B cell (primary cell): ENCODE measurements around the gene FAM151A. TPM values are rescaled to one million over a fixed set of nuclear protein-coding genes. Genes with fewer than 3 reads are reported as not detected.

Experiments used
- ATAC-seq: fragments of 200-7000 bp; cut with Tn5 transposase; one replicate; pipeline ENCODE4 v1.10.0; 2021; ENCODE audit warnings: low read depth, mild to moderate bottlenecking, moderate number of reproducible peaks, moderate library complexity
- CTCF ChIA-PET: fragments of 350-600 bp; sonication (Branson Sonifier 250); formaldehyde crosslinking; loops from one replicate; lab custom pipeline; 2021; ENCODE audit warnings: antibody characterized with exemption, inconsistent platforms; lab: Charles Lee
- POLR2A ChIA-PET: fragments of 350-600 bp; sonication (Branson Sonifier 250); formaldehyde crosslinking; loops from one replicate; lab custom pipeline; 2021; ENCODE audit warnings: antibody characterized with exemption; lab: Charles Lee
- DNase-seq: peaks from one replicate; pipeline ENCODE4 v3.0.0; 2013
- H2AFZ ChIP-seq: 2 replicates; pipeline ENCODE4 v1.6.1; 2012; ENCODE audit warnings: mild to moderate bottlenecking, low read depth, low read length; ENCODE audit not compliant: insufficient read depth, poor library complexity, severe bottlenecking
- H3K27ac ChIP-seq, 2 donors: 1 replicate in 1 of 2; 2 replicates in 1 of 2; pipeline ENCODE4 v1.5.1; 2012 to 2013; ENCODE audit warnings: low read length in 2 of 2, mild to moderate bottlenecking in 2 of 2, moderate library complexity in 1 of 2
- H3K27me3 ChIP-seq, 4 experiments: fragments of 200-600 bp in 1 of 4; sonication (generic) in 1 of 4; replicated peaks in 1 of 4; 1 replicate in 2 of 4; 2 replicates in 2 of 4; pipeline versions ENCODE4 v1.6.1 to v1.7.0; 2013 to 2016; ENCODE audit warnings: low read length in 3 of 4, mild to moderate bottlenecking in 2 of 4, mixed read lengths in 1 of 4, moderate library complexity in 1 of 4; ENCODE audit not compliant: insufficient read depth in 4 of 4, control insufficient read depth in 3 of 4; ENCODE audit errors: control extremely low read depth in 1 of 4
- H3K36me3 ChIP-seq, 2 experiments: replicated peaks in 1 of 2; 1 replicate in 1 of 2; 2 replicates in 1 of 2; pipeline versions ENCODE4 v1.6.1 to v1.7.1; 2013; ENCODE audit warnings: low read length in 1 of 2; ENCODE audit not compliant: insufficient read depth in 2 of 2, control insufficient read depth in 1 of 2; ENCODE audit errors: control extremely low read depth in 1 of 2, extremely low read depth in 1 of 2
- H3K4me1 ChIP-seq, 2 donors: fragments of 200-600 bp in 1 of 2; sonication (generic) in 1 of 2; 1 replicate in 1 of 2; 2 replicates in 1 of 2; pipeline versions ENCODE4 v1.5.1 to v1.6.1; 2013 to 2017; ENCODE audit warnings: low read length in 2 of 2; ENCODE audit not compliant: control insufficient read depth in 2 of 2, insufficient read depth in 2 of 2
- H3K4me2 ChIP-seq: replicated peaks from 2 replicates; pipeline ENCODE3; 2012; ENCODE audit warnings: mild to moderate bottlenecking, low read depth, low read length; ENCODE audit not compliant: poor library complexity, severe bottlenecking
- H3K4me3 ChIP-seq, 5 experiments: fragments of 200-600 bp in 1 of 5; sonication (generic) in 1 of 5; 1 replicate in 3 of 5; 2 replicates in 2 of 5; pipeline versions ENCODE4 v1.5.1 to v1.7.0; 2011 to 2016; ENCODE audit warnings: low read length in 4 of 5, mild to moderate bottlenecking in 4 of 5, low read depth in 2 of 5, control low read depth in 1 of 5, moderate library complexity in 1 of 5; ENCODE audit not compliant: insufficient read depth in 1 of 5; ENCODE audit errors: control extremely low read depth in 1 of 5, extremely low read depth in 1 of 5
- H3K79me2 ChIP-seq: fragments of 200-600 bp; sonication (generic); one replicate; pipeline ENCODE4 v1.6.0; 2016; ENCODE audit warnings: low read length; ENCODE audit not compliant: control insufficient read depth, insufficient read depth
- H3K9ac ChIP-seq: fragments of 200-600 bp; sonication (generic); 2 replicates; pipeline ENCODE4 v1.6.1; 2017; ENCODE audit warnings: mild to moderate bottlenecking, low read length, moderate library complexity
- H3K9me3 ChIP-seq, 3 donors: one replicate each; pipeline versions ENCODE4 v1.6.1 to v1.7.1; 2013; ENCODE audit warnings: low read length in 2 of 3; ENCODE audit not compliant: control insufficient read depth in 2 of 3, insufficient read depth in 1 of 3; ENCODE audit errors: control extremely low read depth in 1 of 3
- H4K20me1 ChIP-seq: 2 replicates; pipeline ENCODE4 v1.6.0; 2012; ENCODE audit warnings: mild to moderate bottlenecking, low read length; ENCODE audit not compliant: insufficient read depth, control insufficient read depth, poor library complexity, severe bottlenecking
- H3K27ac Mint-ChIP-seq: one replicate; pipeline ENCODE4 v1.8.0; 2021; ENCODE audit warnings: mixed read lengths
- H3K27me3 Mint-ChIP-seq: one replicate; pipeline ENCODE4 v1.8.0; 2021; ENCODE audit warnings: mixed read lengths
- H3K4me1 Mint-ChIP-seq: one replicate; pipeline ENCODE4 v1.8.0; 2021; ENCODE audit warnings: mixed read lengths
- H3K4me3 Mint-ChIP-seq: one replicate; pipeline ENCODE4 v1.8.0; 2021; ENCODE audit warnings: mixed read lengths
- H3K9me3 Mint-ChIP-seq: one replicate; pipeline ENCODE4 v1.8.0; 2022; ENCODE audit warnings: mixed read lengths; ENCODE audit not compliant: insufficient read depth
- CTCF ChIP-seq: fragments of 200-600 bp; IDR thresholded peaks from one replicate; pipeline ENCODE4 v1.8.0; 2022; ENCODE audit warnings: antibody characterized with exemption, mild to moderate bottlenecking
- EZH2 ChIP-seq: IDR thresholded peaks from 2 replicates; pipeline ENCODE4 v1.6.1; 2012; ENCODE audit warnings: borderline replicate concordance, low read depth, mild to moderate bottlenecking, moderate library complexity, low read length; ENCODE audit not compliant: insufficient read depth, poor library complexity, severe bottlenecking
- WGBS: methylation state at CpG from one replicate; pipeline ENCODE4 v1.1.5; 2013; ENCODE audit warnings: missing lambda C conversion rate; ENCODE audit not compliant: insufficient coverage; 5-methylcytosine and 5-hydroxymethylcytosine counted together
- intact Hi-C: fragments of 100-400 bp; cut with micrococcal nuclease; formaldehyde crosslinking; loops from one replicate; pipeline ENCODE4 v1.10.0; 2022
- polyA plus RNA-seq: library from polyadenylated mRNA; depleted of rRNA; stranded (reverse); fragments of >200 nt; gene quantifications from 2 replicates; pipeline ENCODE4 v1.2.3, GENCODE V29; 2012
- total RNA-seq, 2 donors: library from RNA; stranded (reverse); fragments of 120-200 nt in 1 of 2; gene quantifications; 1 replicate in 1 of 2; 2 replicates in 1 of 2; pipeline versions ENCODE4 v1.2.3 to v1.2.4, GENCODE V29; 2013 to 2022

Gene FAM151A
- total and polyA plus RNA-seq, 2 donors (not counting 1 experiment from before 2014, with no cell fraction given) = not detected

GRCh38 chr1:54650417-54650816, 27.1 kb upstream of the FAM151A start:
- no peak overlapping the region for H3K27ac ChIP-seq
- H3K4me1 Mint-ChIP-seq = no peaks in the 10 kb centered on the region
- H3K4me2 ChIP-seq = no peak overlapping the region
- ATAC-seq (no peak), DNase-seq (no peak)
- TF ChIP-seq EZH2 (no peak), CTCF (no peak)
- peaks cover 14% of the 10 kb centered on the region for H3K27me3 Mint-ChIP-seq
- no peak overlapping the region for H2AFZ ChIP-seq
- H3K4me3 Mint-ChIP-seq = no peak overlapping the region
- H3K9me3 ChIP-seq = peaks cover 0 to 6% (median 0%) of the 10 kb centered on the region in 3 donors
- H3K9ac ChIP-seq = no peak overlapping the region
- H3K9me3 Mint-ChIP-seq = no peaks in the 10 kb centered on the region
- no peaks in the 10 kb centered on the region for H3K4me1 ChIP-seq
- H3K79me2 ChIP-seq = no peaks in the 10 kb centered on the region
- H3K4me3 ChIP-seq = no peak overlapping the region
- H3K36me3 ChIP-seq = no peaks in the 10 kb centered on the region
- H4K20me1 ChIP-seq = no peaks in the 10 kb centered on the region
- H3K27ac Mint-ChIP-seq = no peak overlapping the region
- peaks cover 0 to 4% (median 0%) of the 10 kb centered on the region in 4 experiments for H3K27me3 ChIP-seq
- intact Hi-C loops = no loop called here
- POLR2A ChIA-PET = no interaction called here
- 100% methylated on average over 2 of the region's 3 CpGs for WGBS
- CTCF ChIA-PET = no interaction called here

GRCh38 chr1:54649921-54650320, 26.6 kb upstream of the FAM151A start:
- H3K79me2 ChIP-seq = no peaks in the 10 kb centered on the region
- intact Hi-C loops = no loop called here
- H4K20me1 ChIP-seq = no peaks in the 10 kb centered on the region
- H3K36me3 ChIP-seq = no peaks in the 10 kb centered on the region
- no peak overlapping the region for H3K9ac ChIP-seq
- Mint-ChIP-seq H3K27me3 (peaks cover 14% of the 10 kb centered on the region), H3K4me1 (no peaks in the 10 kb centered on the region), H3K4me3 (no peak overlapping the region), H3K27ac (no peak overlapping the region), H3K9me3 (no peaks in the 10 kb centered on the region)
- H3K4me2 ChIP-seq = no peak overlapping the region
- H3K9me3 ChIP-seq = peaks cover 0 to 9% (median 0%) of the 10 kb centered on the region in 3 donors
- no peak overlapping the region for H3K4me3 ChIP-seq
- DNase-seq = no peak
- no CpG with 5 or more reads among the region's 1 CpG for WGBS
- H2AFZ ChIP-seq = no peak overlapping the region
- no peak overlapping the region for H3K27ac ChIP-seq
- CTCF ChIA-PET = no interaction called here
- no peaks in the 10 kb centered on the region for H3K4me1 ChIP-seq
- TF ChIP-seq CTCF (no peak), EZH2 (no peak)
- H3K27me3 ChIP-seq = peaks cover 0 to 4% (median 0%) of the 10 kb centered on the region in 4 experiments
- no peak for ATAC-seq
- POLR2A ChIA-PET = no interaction called here
